ENCODE measurements around the gene TMEM200A.

The TMEM200A gene

GRCh38 chr6:130482645-130483390 is 117.0 kb downstream of the TMEM200A start:
- DNase-seq (ENCODE audit: extremely low read depth in 1 of 2, low read depth in 1 of 2), result no peak

GRCh38 chr6:130485870-130486269 is 120.1 kb downstream of the TMEM200A start:
- no peak for DNase-seq (ENCODE audit: extremely low read depth in 1 of 2, low read depth in 1 of 2)

GRCh38 chr6:130486417-130486816 is 120.6 kb downstream of the TMEM200A start:
- DNase-seq (ENCODE audit: extremely low read depth in 1 of 2, low read depth in 1 of 2), result no peak

- DNase-seq (ENCODE audit: extremely low read depth in 1 of 2, low read depth in 1 of 2), result no peak
Observed at GRCh38 chr6:130489514-130489913, 123.7 kb downstream of the TMEM200A start.

Data from activated CD8-positive, alpha-beta memory T cell treated with anti-CD3 and anti-CD28 coated beads for 1 hour (primary cell).